ENCODE measurements around the gene SRPRB. TPM values are rescaled to one million over a fixed set of nuclear protein-coding genes. Genes with fewer than 3 reads are reported as not detected.

Gene SRPRB
- polyA plus RNA-seq, 1 of the 3 experiments (the other 2 are of a cell fraction): 54.3 TPM

DNA sequence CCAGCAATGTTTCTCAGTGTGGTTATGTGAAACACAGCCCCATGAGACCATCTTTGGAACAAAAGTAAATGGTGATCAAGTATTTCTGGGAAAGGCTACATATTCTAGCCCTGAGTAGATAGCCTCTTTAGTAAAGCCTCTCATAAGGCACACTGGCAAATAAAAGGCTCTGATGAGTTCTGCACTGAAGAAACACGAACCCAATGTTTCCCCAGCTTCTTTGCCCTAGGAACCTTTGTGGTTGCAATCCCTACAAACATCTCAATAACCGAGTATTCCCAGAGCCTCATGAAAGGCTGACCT lies 48.3 kb downstream of the SRPRB start (continued):
- TF ChIP-seq, protein P1, sequence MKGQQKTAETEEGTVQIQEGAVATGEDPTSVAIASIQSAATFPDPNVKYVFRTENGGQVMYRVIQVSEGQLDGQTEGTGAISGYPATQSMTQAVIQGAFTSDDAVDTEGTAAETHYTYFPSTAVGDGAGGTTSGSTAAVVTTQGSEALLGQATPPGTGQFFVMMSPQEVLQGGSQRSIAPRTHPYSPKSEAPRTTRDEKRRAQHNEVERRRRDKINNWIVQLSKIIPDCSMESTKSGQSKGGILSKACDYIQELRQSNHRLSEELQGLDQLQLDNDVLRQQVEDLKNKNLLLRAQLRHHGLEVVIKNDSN (IDR thresholded peaks at IDR 0.05; ENCODE audit: borderline replicate concordance, low read depth): no peak
- TF ChIP-seq, protein P2, sequence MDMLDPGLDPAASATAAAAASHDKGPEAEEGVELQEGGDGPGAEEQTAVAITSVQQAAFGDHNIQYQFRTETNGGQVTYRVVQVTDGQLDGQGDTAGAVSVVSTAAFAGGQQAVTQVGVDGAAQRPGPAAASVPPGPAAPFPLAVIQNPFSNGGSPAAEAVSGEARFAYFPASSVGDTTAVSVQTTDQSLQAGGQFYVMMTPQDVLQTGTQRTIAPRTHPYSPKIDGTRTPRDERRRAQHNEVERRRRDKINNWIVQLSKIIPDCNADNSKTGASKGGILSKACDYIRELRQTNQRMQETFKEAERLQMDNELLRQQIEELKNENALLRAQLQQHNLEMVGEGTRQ (IDR thresholded peaks at IDR 0.05; ENCODE audit: borderline replicate concordance, low read depth, low read length): no peak
- TF ChIP-seq FOSL2 (IDR thresholded peaks at IDR 0.05; ENCODE audit: borderline replicate concordance, low read depth): no peak
- TF ChIP-seq, protein P3, sequence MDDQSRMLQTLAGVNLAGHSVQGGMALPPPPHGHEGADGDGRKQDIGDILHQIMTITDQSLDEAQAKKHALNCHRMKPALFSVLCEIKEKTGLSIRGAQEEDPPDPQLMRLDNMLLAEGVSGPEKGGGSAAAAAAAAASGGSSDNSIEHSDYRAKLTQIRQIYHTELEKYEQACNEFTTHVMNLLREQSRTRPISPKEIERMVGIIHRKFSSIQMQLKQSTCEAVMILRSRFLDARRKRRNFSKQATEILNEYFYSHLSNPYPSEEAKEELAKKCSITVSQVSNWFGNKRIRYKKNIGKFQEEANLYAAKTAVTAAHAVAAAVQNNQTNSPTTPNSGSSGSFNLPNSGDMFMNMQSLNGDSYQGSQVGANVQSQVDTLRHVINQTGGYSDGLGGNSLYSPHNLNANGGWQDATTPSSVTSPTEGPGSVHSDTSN (IDR thresholded peaks at IDR 0.05): no peak
- TF ChIP-seq GABPA (IDR thresholded peaks at IDR 0.05; ENCODE audit: low read depth): no peak

DNA sequence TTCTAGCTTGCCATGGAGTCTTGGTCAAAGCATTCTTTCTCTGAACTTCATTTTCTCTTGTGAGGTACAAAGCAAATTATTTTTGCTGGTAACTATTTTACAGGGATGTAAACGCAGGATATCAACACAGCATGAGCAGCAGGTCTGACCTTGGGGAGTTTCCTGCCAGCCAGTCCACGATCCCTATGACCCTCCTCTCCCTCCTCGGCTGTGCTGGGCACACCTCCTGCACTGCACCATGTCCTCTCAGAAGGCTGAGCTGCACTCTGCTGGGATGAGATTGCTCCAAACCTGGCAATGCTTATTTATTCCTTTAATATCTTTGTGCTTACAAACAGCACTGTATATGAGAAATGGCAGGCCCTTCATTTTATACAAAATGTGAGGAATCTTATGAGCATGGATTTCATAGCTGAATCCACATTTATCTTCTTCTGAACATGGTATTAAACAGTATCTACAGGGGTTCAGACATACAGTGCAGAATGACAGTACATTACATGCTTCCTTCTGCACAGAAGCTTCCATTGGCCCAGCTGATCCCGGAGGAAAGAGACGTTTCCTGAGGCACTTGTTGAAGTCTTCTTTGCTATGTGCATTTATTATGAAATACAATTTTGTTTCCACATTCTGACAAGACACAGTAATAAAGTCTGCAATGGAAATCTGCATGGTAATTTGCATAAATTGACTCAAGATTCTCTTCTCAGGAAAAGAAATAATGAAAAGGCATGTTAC lies 48.8 kb downstream of the SRPRB start:
- Histone ChIP-seq H3K36me3 (replicated peaks in 1 of 2; ENCODE audit: control insufficient read depth in 1 of 2, insufficient read depth in 2 of 2, low read length in 1 of 2) (no peaks in the 10 kb centered on the region), H3F3A (replicated peaks; ENCODE audit: insufficient read depth) (no peaks in the 10 kb centered on the region), H3K9ac (no peak overlapping the region), H3K27ac (ENCODE audit: low read depth in 2 of 2, low read length in 1 of 2) (no peak overlapping the region), H3K4me3 (ENCODE audit: low read depth in 2 of 2, low read length in 1 of 2) (no peak overlapping the region), H3K4me2 (no peak overlapping the region), H3K4me1 (ENCODE audit: control insufficient read depth in 1 of 2, insufficient read depth in 2 of 2, low read depth in 1 of 2, low read length in 1 of 2) (peaks cover 0 to 2% of the 10 kb centered on the region in 2 experiments; a peak in 1 of 4 replicates), H3K27me3 (ENCODE audit: insufficient read depth) (no peaks in the 10 kb centered on the region), H4K20me1 (ENCODE audit: insufficient read depth) (no peaks in the 10 kb centered on the region), H3K9me2 (no peaks in the 10 kb centered on the region), H3K79me2 (ENCODE audit: insufficient read depth) (no peaks in the 10 kb centered on the region), H3K9me3 (no peaks in the 10 kb centered on the region), H2AFZ (ENCODE audit: low read depth) (no peak overlapping the region)
- CTCF ChIA-PET: interaction anchor here (1.1 to 1.5 kb wide), 2 partner anchors 76 to 358 kb away, joined by 3 to 4 read pairs; no protein-coding TSS in a partner anchor
- POLR2A ChIA-PET: interaction anchor here (0.7 kb wide), 1 partner anchor 14 kb away, joined by 3 read pairs; no protein-coding TSS in a partner anchor
- WGBS (ENCODE audit: low lambda C conversion rate): 91% methylated on average over 5 of the region's 5 CpGs
- no peak for DNase-seq
- TF ChIP-seq YY1 (IDR thresholded peaks at IDR 0.05; ENCODE audit: low read depth) (no peak), CHD2 (IDR thresholded peaks at IDR 0.05; ENCODE audit: low read length, partially characterized antibody) (no peak), NRF1 (IDR thresholded peaks at IDR 0.05; ENCODE audit: low read depth, low read length) (no peak), TCF12 (IDR thresholded peaks at IDR 0.05) (no peak), SMC3 (IDR thresholded peaks at IDR 0.05; ENCODE audit: low read depth, low read length) (no peak), FOXJ3 (CRISPR knock-in tag; IDR thresholded peaks at IDR 0.05) (no peak), ELF1 (IDR thresholded peaks at IDR 0.05) (no peak), EZH2phosphoT487 (IDR thresholded peaks at IDR 0.05; ENCODE audit: borderline replicate concordance, low read depth) (no peak), GATA2 (CRISPR knock-in tag; IDR thresholded peaks at IDR 0.05) (no peak), RFX5 (IDR thresholded peaks at IDR 0.05; ENCODE audit: low read length) (no peak)
- TF ChIP-seq, protein P1 (IDR thresholded peaks at IDR 0.05; ENCODE audit: borderline replicate concordance, low read depth): no peak
- TF ChIP-seq, protein P4, sequence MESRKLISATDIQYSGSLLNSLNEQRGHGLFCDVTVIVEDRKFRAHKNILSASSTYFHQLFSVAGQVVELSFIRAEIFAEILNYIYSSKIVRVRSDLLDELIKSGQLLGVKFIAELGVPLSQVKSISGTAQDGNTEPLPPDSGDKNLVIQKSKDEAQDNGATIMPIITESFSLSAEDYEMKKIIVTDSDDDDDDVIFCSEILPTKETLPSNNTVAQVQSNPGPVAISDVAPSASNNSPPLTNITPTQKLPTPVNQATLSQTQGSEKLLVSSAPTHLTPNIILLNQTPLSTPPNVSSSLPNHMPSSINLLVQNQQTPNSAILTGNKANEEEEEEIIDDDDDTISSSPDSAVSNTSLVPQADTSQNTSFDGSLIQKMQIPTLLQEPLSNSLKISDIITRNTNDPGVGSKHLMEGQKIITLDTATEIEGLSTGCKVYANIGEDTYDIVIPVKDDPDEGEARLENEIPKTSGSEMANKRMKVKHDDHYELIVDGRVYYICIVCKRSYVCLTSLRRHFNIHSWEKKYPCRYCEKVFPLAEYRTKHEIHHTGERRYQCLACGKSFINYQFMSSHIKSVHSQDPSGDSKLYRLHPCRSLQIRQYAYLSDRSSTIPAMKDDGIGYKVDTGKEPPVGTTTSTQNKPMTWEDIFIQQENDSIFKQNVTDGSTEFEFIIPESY (IDR thresholded peaks at IDR 0.05; ENCODE audit: borderline replicate concordance, low read depth): no peak

Measured in SK-N-SH (cell line).